NCI-H526 treated with DMSO at 0.1 percent for 48 hours (cell line): ENCODE measurements around the gene SLC52A3.
"Not testable (repeated sequence)": the region's sequence is repeated elsewhere in the genome, so short reads cannot be mapped to it uniquely, and the experiment has no call there.

Experiments used
- DNase-seq: peaks from one replicate; lab custom pipeline; 2025; lab: John Stamatoyannopoulos, UW

Gene SLC52A3

DNA sequence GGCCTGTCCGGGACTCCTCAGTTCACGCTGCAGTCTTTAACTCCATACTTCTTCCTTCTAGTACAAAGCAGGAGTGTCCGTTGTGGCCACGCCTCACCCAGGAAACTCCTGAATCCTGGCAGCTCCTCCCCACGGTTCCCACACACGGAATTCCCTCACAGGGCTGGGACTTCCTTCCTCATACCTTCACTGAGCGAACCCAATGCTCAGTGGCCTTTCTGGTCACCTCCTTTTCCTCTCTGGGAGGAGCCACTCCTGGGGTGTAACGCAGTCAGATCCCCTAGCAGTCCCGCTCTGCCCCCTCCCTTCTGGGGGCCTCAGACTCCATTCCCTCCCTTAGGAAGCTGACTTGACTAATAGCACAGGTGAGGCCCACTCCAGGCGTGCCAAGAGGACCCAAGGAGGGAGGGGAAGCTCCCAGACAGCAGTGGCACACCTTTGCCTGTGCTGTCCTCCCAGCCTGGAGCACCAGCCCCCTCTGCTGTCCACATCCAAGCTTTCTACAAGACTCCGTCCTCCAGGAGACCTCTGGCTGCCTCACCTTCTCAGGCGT, at the start of gene SLC52A3:
SLC52A3 (minus strand) TSS at position 75 of the 553 bp plus-strand sequence. CDS start 2,726 bp downstream, outside the sequence.
- peak; percentile 31 for DNase-seq

DNA sequence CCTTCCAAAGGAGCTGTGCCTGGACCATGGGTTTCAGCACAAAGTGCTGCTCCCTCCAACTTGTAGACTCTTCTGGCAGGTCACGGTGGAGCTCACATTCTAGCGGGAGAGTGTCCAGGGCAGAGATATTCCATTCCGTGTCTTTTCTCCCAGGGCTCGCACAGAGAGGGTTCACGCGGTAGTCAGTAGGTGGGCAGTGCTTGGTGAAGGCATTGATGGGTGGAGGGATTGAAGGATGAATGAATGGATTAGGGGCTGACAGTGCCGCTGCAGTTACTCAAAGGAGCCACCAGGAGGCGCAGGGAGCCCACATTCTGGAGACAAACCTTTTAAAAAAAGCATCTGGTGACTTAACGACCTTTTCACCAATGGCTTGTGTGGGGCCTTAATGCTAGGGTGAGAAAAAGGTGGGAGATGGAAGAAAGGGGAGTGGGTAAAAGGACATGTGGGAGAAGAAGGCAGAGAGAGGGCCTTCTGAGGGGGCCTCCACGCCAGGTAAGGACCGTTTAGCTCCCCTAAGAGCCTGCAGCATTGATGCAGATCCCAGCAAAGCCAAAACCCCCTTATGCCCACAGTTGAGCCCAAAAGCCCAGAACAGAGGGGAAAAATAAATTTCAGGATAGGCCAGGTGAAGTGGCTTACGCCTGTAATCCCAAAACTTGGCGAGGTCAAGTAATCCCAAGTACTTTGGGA, 47.8 kb upstream of the SLC52A3 start:
- peak; percentile 66 for DNase-seq

GRCh38 chr20:815226-815625, 46.9 kb upstream of the SLC52A3 start:
- no peak for DNase-seq

DNA sequence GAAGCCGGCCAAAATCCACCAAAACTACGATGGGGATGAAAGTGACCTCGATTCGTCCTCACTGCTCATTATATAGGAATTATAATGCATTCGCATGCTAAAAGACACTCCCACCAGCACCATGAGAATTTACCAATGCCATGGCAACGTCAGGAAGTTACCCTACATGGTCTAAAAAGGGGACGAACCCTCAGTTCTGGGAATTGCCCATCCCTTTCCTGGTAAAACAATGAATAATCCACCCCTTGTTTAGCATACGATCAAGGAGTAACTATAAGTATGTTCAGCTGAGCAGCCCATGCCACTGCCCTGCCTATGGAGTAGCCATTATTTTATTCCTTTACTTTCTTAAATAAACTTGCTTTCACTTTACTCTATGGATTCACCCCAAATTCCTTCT, 45.1 kb upstream of the SLC52A3 start:
- no peak for DNase-seq

DNA sequence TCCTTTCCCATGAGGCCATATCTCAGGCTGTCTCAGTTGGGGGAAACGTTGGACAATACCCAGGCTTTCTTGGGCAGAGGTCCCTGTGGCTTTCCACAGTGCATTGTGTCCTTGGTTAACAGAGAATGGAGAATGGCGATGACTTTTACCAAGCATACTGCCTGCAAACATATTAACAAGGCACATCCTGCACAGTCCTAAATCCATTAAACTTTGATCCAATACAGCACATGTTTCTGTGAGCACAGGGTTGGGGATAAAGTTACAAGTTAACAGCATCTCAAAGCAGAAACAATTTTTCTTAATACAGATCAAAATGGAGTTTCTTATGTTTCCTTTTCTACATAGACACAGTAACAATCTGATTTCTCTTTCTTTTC, 44.1 kb upstream of the SLC52A3 start:
- not testable (repeated sequence) for DNase-seq

- DNase-seq: not testable (repeated sequence)
These were observed 43.6 kb upstream of the SLC52A3 start for GRCh38 chr20:811776-812434.

- no peak for DNase-seq
These were observed 37.4 kb upstream of the SLC52A3 start for GRCh38 chr20:805713-806112.

DNA sequence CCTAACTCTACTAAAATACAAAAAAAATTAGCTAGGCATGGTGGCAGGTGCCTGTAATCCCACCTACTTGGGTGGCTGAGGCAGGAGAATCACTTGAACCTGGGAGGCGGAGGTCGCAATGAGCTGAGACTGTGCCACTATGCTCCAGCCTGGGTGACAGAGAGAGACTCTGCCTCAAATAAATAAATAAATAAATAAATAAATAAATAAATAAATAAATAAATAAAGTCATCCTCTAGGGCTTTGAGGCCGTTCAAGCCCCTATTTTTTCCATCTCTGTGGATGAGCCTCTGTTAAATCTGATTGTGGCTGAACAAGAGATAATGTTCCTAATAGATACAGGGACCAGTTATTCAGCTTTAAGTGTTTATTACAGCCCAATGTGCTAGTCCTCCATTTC, 33.4 kb upstream of the SLC52A3 start:
- DNase-seq: no peak

- DNase-seq: not testable (repeated sequence)
These were observed 31.7 kb upstream of the SLC52A3 start for GRCh38 chr20:800026-800425.

DNA sequence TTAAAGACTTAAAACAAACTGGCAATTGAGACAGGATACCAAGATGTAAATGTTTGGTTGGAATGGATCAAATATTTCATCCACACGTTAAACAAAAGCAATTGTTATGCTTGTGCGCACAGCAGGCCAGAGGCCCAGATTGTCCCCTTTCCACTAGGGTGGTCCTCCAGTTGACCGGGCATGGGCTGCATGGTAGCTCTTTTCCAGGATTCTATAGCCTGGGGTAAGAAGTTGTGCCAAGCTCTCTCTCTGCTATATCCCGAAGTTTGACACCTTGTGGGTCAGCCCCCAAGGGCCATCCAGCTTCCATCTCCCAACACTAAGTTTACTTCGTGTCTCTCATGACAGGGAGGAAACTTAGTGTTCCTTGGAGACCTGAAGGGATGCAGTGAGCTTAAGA, 30.4 kb upstream of the SLC52A3 start:
- DNase-seq: not testable (repeated sequence)

GRCh38 chr20:796921-797320, 28.6 kb upstream of the SLC52A3 start:
- DNase-seq: no peak

DNA sequence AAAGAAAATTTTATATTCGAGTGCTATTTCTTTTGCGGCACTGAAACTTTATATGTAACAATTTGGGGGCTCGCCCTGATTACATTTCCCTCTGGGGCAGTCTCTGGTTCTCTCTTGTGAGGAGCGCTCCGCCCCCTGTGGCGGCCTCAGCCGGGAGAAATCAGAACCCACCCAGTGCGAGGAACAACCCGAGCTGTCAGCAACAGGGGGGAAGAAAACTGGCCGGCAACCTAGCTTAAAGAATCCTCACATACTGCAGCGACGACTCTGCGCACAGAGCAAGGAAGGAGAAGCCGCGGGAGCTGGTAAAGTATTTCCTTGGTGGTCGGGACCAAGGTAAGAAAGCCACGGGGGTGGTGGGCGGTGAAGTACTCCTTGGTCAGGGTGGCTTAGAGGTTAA, 23.9 kb upstream of the SLC52A3 start:
- no peak for DNase-seq

- no peak for DNase-seq
These were observed 22.8 kb upstream of the SLC52A3 start for GRCh38 chr20:791056-791455.

- no peak for DNase-seq
These were observed 19.5 kb upstream of the SLC52A3 start for GRCh38 chr20:787825-788224.

GRCh38 chr20:779771-780170, 11.5 kb upstream of the SLC52A3 start:
- no peak for DNase-seq

DNA sequence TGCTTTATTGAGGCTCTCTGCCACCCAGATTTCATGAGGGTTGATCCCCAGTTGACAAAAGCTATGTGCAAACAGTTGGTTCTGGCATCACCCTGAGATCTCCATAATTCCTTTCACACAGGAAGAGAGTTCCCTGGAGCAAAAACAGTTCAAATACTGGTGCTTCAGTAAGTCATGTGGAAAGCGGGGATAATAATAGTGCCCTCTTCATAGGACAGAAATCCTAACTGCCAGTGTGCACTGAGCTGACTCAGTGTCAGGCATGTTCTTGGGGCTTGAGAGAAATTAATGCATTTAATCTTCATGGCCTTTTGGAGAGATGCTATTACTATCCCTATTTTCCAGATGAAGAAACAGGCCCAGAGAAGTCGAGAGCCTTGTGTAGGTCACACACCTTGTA, 7.9 kb upstream of the SLC52A3 start:
- no peak for DNase-seq

DNA sequence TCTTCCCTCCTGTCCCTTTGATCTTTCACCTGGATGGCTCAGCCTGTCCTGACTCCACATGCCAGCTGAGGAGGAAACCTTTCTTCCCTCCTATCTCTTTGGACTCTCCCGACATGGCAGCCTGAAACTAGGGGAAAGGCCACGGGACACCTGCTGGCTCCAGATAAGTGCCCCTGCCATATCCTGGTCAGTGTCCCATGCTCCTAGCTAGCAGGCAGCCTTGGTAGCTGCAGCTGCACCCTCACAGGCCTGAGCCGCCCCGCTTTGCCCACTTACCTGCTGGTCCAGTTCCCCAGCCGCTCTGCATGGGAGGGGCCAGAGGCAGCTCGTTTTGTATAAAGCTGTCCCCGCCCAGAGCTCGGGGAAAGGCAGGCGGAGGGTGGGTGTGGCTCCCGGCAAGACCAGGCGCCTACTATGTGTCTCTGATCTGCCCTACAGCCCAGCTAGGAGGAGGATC, 7.4 kb upstream of the SLC52A3 start:
- DNase-seq: no peak

GRCh38 chr20:774660-775057, 6.4 kb upstream of the SLC52A3 start:
- no peak for DNase-seq

GRCh38 chr20:774016-774659, 5.8 kb upstream of the SLC52A3 start:
- no peak for DNase-seq

DNA sequence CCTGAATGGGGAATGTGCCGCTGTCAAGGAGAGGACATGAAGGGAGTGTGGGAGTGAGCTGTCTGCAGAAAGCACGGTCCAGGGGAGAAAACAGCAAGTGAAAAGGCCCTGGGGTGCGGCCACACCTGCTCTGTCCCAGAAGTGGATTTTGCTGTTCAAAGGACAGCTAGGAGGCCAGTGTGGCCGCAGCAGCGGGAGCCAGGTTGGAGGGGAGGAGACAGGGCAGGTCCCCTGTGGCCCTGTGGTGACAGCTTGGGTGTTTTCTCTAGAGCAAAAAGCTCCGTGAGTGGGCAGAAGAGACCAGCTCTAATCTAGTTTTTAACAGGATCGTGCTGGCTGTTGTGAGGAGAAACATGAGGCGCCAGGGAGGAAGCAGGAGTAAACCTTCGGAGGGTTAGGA, 4.5 kb upstream of the SLC52A3 start:
- no peak for DNase-seq

DNA sequence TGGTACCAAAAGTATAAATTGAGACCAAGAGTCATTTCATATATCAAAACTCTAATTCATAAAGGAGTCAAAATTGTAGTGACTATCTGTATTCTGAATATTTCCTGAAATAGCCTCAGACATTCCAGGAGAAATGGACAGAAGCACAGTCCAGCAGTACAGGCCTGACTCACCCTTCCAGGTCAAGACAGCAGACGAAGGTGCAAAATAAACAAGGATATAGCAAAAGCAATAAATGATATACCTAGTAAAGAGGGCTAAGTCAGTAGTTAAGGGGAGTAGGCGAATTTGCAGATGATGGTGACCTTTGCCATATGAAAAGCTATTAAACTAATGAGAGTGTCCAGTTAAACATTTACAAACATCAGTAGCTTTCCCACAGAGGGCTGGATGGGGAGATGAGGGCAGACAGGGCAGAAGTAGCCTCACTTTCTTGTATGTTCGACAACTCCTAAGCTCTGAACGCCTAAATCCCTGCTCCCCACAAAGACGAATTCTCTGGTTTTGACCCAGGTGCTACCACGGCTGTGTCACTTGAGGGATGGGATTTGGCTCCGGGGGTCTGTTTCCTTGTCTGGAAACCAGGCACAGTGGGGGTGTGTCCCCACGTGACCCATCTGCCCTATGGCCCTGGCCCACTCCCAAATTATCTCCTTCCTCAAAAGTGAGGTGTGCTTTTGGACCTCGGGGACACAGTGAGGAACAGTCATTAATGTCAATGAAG, 3.6 kb upstream of the SLC52A3 start:
- DNase-seq: no peak

- no peak for DNase-seq
These were observed 2.4 kb upstream of the SLC52A3 start for GRCh38 chr20:770691-771090.
